Measurements from ENCODE around the gene EPB41L3.

EPB41L3 gene

DNA sequence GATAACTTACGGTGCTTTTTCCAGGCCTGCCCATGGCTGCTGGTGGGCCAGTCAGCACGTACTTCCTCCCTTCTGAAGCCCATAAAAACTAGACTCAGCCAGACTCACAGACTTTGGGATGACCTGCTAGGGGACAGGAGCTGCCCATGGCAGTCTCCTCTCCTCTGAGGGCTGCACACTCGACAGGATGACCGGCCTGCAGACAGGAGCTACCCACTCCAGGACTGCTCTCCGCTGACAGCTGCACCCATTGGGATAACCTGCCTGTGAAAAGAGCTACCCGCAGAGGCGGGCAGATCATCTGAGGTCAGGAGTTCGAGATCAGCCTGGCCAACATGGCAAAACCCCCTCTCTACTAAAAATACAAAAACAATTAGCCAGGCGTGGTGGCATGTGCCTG, 75.4 kb downstream of the EPB41L3 start:
- no peak for ATAC-seq
- no peak for TF ChIP-seq CSDC2 (CRISPR knock-in tag; IDR thresholded peaks at IDR 0.05)

DNA sequence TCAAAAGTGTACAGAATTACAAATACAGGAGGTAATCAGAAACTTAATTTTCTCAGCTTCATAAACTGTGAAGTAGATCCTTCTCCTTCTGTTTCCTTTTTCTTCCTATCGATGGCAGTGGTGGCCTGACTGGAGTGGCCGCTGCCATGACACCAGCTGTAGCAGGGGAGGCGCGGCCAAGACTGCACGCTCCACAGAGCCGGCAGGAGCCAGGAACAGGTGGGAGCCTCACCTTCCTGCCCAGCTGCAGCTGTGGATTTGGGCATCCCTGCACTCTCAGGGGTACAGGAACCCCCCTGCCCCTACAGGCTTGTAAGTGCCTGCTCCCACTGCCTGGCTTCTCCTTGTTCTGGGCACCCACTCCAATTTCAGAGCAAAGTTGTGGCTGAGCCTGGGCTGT, 76.1 kb downstream of the EPB41L3 start:
- ATAC-seq, result no peak
- TF ChIP-seq, protein P1, sequence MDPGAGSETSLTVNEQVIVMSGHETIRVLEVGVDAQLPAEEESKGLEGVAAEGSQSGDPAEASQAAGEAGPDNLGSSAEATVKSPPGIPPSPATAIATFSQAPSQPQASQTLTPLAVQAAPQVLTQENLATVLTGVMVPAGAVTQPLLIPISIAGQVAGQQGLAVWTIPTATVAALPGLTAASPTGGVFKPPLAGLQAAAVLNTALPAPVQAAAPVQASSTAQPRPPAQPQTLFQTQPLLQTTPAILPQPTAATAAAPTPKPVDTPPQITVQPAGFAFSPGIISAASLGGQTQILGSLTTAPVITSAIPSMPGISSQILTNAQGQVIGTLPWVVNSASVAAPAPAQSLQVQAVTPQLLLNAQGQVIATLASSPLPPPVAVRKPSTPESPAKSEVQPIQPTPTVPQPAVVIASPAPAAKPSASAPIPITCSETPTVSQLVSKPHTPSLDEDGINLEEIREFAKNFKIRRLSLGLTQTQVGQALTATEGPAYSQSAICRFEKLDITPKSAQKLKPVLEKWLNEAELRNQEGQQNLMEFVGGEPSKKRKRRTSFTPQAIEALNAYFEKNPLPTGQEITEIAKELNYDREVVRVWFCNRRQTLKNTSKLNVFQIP (CRISPR knock-in tag; IDR thresholded peaks at IDR 0.05; ENCODE audit: borderline replicate concordance, low read depth), result no peak
- TF ChIP-seq, protein P2, sequence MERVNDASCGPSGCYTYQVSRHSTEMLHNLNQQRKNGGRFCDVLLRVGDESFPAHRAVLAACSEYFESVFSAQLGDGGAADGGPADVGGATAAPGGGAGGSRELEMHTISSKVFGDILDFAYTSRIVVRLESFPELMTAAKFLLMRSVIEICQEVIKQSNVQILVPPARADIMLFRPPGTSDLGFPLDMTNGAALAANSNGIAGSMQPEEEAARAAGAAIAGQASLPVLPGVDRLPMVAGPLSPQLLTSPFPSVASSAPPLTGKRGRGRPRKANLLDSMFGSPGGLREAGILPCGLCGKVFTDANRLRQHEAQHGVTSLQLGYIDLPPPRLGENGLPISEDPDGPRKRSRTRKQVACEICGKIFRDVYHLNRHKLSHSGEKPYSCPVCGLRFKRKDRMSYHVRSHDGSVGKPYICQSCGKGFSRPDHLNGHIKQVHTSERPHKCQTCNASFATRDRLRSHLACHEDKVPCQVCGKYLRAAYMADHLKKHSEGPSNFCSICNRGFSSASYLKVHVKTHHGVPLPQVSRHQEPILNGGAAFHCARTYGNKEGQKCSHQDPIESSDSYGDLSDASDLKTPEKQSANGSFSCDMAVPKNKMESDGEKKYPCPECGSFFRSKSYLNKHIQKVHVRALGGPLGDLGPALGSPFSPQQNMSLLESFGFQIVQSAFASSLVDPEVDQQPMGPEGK (CRISPR knock-in tag; IDR thresholded peaks at IDR 0.05; ENCODE audit: borderline replicate concordance), result no peak
- TF ChIP-seq BACH2 (CRISPR knock-in tag; IDR thresholded peaks at IDR 0.05; ENCODE audit: borderline replicate concordance), result no peak
- TF ChIP-seq PPARA (CRISPR knock-in tag; IDR thresholded peaks at IDR 0.05; ENCODE audit: borderline replicate concordance), result no peak
- TF ChIP-seq OSR1 (CRISPR knock-in tag; IDR thresholded peaks at IDR 0.05), result no peak
- no peak for TF ChIP-seq ZFP30 (CRISPR knock-in tag; IDR thresholded peaks at IDR 0.05)
- TF ChIP-seq CSDC2 (CRISPR knock-in tag; IDR thresholded peaks at IDR 0.05), result no peak
- no peak for TF ChIP-seq TOX (CRISPR knock-in tag; IDR thresholded peaks at IDR 0.05; ENCODE audit: borderline replicate concordance)
- TF ChIP-seq ARNTL (CRISPR knock-in tag; IDR thresholded peaks at IDR 0.05; ENCODE audit: borderline replicate concordance, low read depth), result no peak
- TF ChIP-seq, protein P3, sequence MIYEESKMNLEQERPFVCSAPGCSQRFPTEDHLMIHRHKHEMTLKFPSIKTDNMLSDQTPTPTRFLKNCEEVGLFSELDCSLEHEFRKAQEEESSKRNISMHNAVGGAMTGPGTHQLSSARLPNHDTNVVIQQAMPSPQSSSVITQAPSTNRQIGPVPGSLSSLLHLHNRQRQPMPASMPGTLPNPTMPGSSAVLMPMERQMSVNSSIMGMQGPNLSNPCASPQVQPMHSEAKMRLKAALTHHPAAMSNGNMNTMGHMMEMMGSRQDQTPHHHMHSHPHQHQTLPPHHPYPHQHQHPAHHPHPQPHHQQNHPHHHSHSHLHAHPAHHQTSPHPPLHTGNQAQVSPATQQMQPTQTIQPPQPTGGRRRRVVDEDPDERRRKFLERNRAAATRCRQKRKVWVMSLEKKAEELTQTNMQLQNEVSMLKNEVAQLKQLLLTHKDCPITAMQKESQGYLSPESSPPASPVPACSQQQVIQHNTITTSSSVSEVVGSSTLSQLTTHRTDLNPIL (CRISPR knock-in tag; IDR thresholded peaks at IDR 0.05; ENCODE audit: low read depth), result no peak
- TF ChIP-seq ISL1 (CRISPR knock-in tag; IDR thresholded peaks at IDR 0.05), result no peak
- TF ChIP-seq TCF4 (CRISPR knock-in tag; IDR thresholded peaks at IDR 0.05; ENCODE audit: borderline replicate concordance), result no peak
- TF ChIP-seq ZNF70 (CRISPR knock-in tag; IDR thresholded peaks at IDR 0.05), result no peak
- no peak for TF ChIP-seq ZNF565 (CRISPR knock-in tag; conservative IDR thresholded peaks at IDR 0.05; ENCODE audit: low read depth)
- no peak for TF ChIP-seq SNAI2 (CRISPR knock-in tag; IDR thresholded peaks at IDR 0.05)
- no peak for TF ChIP-seq ZFP3 (CRISPR knock-in tag; IDR thresholded peaks at IDR 0.05)
- TF ChIP-seq, protein P4, sequence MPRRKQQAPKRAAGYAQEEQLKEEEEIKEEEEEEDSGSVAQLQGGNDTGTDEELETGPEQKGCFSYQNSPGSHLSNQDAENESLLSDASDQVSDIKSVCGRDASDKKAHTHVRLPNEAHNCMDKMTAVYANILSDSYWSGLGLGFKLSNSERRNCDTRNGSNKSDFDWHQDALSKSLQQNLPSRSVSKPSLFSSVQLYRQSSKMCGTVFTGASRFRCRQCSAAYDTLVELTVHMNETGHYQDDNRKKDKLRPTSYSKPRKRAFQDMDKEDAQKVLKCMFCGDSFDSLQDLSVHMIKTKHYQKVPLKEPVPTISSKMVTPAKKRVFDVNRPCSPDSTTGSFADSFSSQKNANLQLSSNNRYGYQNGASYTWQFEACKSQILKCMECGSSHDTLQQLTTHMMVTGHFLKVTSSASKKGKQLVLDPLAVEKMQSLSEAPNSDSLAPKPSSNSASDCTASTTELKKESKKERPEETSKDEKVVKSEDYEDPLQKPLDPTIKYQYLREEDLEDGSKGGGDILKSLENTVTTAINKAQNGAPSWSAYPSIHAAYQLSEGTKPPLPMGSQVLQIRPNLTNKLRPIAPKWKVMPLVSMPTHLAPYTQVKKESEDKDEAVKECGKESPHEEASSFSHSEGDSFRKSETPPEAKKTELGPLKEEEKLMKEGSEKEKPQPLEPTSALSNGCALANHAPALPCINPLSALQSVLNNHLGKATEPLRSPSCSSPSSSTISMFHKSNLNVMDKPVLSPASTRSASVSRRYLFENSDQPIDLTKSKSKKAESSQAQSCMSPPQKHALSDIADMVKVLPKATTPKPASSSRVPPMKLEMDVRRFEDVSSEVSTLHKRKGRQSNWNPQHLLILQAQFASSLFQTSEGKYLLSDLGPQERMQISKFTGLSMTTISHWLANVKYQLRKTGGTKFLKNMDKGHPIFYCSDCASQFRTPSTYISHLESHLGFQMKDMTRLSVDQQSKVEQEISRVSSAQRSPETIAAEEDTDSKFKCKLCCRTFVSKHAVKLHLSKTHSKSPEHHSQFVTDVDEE (CRISPR knock-in tag; IDR thresholded peaks at IDR 0.05), result no peak
- TF ChIP-seq, protein P5, sequence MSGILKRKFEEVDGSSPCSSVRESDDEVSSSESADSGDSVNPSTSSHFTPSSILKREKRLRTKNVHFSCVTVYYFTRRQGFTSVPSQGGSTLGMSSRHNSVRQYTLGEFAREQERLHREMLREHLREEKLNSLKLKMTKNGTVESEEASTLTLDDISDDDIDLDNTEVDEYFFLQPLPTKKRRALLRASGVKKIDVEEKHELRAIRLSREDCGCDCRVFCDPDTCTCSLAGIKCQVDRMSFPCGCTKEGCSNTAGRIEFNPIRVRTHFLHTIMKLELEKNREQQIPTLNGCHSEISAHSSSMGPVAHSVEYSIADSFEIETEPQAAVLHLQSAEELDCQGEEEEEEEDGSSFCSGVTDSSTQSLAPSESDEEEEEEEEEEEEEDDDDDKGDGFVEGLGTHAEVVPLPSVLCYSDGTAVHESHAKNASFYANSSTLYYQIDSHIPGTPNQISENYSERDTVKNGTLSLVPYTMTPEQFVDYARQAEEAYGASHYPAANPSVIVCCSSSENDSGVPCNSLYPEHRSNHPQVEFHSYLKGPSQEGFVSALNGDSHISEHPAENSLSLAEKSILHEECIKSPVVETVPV (CRISPR knock-in tag; IDR thresholded peaks at IDR 0.05), result no peak
- no peak for TF ChIP-seq ZNF8 (CRISPR knock-in tag; IDR thresholded peaks at IDR 0.05)
- TF ChIP-seq GLIS3 (CRISPR knock-in tag; IDR thresholded peaks at IDR 0.05), result no peak

DNA sequence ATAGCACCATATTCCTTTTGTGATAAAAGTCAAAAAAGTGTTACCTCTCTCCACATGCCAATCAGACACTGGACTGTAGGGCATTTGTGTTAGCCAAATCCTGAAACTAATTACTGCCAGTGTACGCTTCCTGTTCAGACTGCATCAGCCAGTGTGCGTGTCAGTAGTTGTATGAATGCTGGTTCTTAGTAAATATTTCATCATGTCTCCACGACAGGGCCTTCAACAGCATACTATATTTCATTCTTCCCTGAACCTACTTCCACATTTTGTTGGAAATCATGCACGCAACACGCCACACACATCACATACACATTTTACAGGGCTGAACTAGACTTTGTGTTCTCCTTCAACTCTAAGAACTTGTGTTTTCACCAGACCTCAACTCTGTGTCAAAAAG, 77.5 kb downstream of the EPB41L3 start:
- no peak for TF ChIP-seq ESRRG (CRISPR knock-in tag; IDR thresholded peaks at IDR 0.05)
- no peak for TF ChIP-seq ARNTL (CRISPR knock-in tag; IDR thresholded peaks at IDR 0.05; ENCODE audit: borderline replicate concordance, low read depth)
- TF ChIP-seq, protein P3 (CRISPR knock-in tag; IDR thresholded peaks at IDR 0.05; ENCODE audit: low read depth), result no peak
- TF ChIP-seq, protein P5 (CRISPR knock-in tag; IDR thresholded peaks at IDR 0.05), result no peak
- TF ChIP-seq ZFP30 (CRISPR knock-in tag; IDR thresholded peaks at IDR 0.05), result no peak
- TF ChIP-seq, protein P4 (CRISPR knock-in tag; IDR thresholded peaks at IDR 0.05), result no peak
- TF ChIP-seq BACH2 (CRISPR knock-in tag; IDR thresholded peaks at IDR 0.05; ENCODE audit: borderline replicate concordance), result no peak

More for the DNA sequence above, 77.5 kb downstream of the EPB41L3 start:
- ATAC-seq, result no peak
